Erythroblast (primary cell): ENCODE data around the gene DNAJC28.

ENCODE experiments used
- GATA1 ChIP-seq: IDR thresholded peaks from 2 replicates; pipeline ENCODE4 v1.6.1; 2011; ENCODE audit warnings: low read depth, mild to moderate bottlenecking, control low read depth, low read length, moderate library complexity
- POLR2A ChIP-seq: IDR thresholded peaks from 2 replicates; pipeline ENCODE4 v1.6.1; 2011; ENCODE audit warnings: mild to moderate bottlenecking, low read length

GRCh38 chr21:33478182-33478581 lies 13.3 kb downstream of the DNAJC28 start:
- no peak for TF ChIP-seq POLR2A
- TF ChIP-seq GATA1, result no peak
